ENCODE results near the gene RLF. TPM values are rescaled to one million over a fixed set of nuclear protein-coding genes. Genes with fewer than 3 reads are reported as not detected.

RLF gene, protein sequence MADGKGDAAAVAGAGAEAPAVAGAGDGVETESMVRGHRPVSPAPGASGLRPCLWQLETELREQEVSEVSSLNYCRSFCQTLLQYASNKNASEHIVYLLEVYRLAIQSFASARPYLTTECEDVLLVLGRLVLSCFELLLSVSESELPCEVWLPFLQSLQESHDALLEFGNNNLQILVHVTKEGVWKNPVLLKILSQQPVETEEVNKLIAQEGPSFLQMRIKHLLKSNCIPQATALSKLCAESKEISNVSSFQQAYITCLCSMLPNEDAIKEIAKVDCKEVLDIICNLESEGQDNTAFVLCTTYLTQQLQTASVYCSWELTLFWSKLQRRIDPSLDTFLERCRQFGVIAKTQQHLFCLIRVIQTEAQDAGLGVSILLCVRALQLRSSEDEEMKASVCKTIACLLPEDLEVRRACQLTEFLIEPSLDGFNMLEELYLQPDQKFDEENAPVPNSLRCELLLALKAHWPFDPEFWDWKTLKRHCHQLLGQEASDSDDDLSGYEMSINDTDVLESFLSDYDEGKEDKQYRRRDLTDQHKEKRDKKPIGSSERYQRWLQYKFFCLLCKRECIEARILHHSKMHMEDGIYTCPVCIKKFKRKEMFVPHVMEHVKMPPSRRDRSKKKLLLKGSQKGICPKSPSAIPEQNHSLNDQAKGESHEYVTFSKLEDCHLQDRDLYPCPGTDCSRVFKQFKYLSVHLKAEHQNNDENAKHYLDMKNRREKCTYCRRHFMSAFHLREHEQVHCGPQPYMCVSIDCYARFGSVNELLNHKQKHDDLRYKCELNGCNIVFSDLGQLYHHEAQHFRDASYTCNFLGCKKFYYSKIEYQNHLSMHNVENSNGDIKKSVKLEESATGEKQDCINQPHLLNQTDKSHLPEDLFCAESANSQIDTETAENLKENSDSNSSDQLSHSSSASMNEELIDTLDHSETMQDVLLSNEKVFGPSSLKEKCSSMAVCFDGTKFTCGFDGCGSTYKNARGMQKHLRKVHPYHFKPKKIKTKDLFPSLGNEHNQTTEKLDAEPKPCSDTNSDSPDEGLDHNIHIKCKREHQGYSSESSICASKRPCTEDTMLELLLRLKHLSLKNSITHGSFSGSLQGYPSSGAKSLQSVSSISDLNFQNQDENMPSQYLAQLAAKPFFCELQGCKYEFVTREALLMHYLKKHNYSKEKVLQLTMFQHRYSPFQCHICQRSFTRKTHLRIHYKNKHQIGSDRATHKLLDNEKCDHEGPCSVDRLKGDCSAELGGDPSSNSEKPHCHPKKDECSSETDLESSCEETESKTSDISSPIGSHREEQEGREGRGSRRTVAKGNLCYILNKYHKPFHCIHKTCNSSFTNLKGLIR (N-terminal part only)
- total RNA-seq, result 10 to 100 TPM in 4 of 6 donors, 1 to 10 TPM in 2; 8.9 to 22.3 (median 11.0) TPM

DNA sequence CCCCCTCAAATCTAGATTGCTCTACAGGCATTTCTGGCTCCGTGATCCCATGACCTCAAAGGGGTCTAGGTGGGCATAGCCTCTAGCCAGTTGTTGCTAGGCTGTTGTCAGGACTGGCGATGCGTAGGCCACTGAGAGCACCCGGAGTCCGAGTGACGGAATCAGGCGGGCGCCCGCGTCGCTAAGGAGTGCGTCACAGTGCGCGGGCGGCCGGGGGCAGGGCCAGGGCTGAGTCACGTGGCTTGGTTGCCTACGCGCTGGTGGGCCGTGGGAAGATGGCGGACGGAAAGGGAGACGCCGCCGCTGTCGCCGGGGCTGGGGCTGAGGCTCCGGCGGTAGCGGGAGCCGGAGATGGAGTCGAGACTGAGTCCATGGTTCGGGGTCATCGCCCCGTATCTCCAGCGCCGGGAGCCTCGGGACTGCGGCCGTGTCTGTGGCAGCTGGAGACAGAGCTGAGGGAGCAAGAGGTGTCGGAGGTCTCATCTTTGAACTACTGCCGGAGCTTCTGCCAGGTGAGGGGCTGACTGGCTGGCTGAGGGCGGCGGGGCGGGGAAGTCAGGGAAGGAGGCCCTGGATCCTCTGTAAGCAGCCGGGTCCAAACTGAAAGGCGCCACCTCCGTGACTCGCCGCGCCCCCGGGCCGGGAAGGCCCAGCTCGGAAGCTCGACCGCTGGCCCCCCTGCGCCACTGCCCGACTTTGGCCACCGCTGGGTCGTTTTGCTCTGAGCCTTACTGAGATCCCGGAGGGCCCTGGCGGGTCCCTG is at the start of gene RLF:
RLF (plus strand) TSS at position 263 of the 763 bp plus-strand sequence; CDS start at position 276, 13 bp downstream.
- DNase-seq (peak; percentile 95 to 99), ATAC-seq (ENCODE audit: low FRiP score in 2 of 2) (peak; percentile 99 to 100)
- H3K4me1 ChIP-seq, result peaks cover 26 to 39% (median 29%) of the 10 kb centered on the region in 4 donors
- H3K4me3 ChIP-seq, result peak within 1 kb of the TSS; percentile 57 to 93 (median 74)
- H3K9me3 ChIP-seq, result no peaks in the 10 kb centered on the region
- no peaks in the 10 kb centered on the region for H3K36me3 ChIP-seq
- no peaks in the 10 kb centered on the region for H3K27me3 ChIP-seq
- TF ChIP-seq EP300 (IDR thresholded peaks at IDR 0.05), result peak in 1 of 4 donors; percentile 57
- TF ChIP-seq, protein P1, sequence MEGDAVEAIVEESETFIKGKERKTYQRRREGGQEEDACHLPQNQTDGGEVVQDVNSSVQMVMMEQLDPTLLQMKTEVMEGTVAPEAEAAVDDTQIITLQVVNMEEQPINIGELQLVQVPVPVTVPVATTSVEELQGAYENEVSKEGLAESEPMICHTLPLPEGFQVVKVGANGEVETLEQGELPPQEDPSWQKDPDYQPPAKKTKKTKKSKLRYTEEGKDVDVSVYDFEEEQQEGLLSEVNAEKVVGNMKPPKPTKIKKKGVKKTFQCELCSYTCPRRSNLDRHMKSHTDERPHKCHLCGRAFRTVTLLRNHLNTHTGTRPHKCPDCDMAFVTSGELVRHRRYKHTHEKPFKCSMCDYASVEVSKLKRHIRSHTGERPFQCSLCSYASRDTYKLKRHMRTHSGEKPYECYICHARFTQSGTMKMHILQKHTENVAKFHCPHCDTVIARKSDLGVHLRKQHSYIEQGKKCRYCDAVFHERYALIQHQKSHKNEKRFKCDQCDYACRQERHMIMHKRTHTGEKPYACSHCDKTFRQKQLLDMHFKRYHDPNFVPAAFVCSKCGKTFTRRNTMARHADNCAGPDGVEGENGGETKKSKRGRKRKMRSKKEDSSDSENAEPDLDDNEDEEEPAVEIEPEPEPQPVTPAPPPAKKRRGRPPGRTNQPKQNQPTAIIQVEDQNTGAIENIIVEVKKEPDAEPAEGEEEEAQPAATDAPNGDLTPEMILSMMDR (IDR thresholded peaks at IDR 0.05), result peak in 2 of 6 experiments; percentile 28 to 42
- peak; percentile 96 to 97 for TF ChIP-seq POLR2AphosphoS5 (IDR thresholded peaks at IDR 0.05)
- peak; percentile 52 to 96 (median 96) for TF ChIP-seq POLR2A (IDR thresholded peaks at IDR 0.05)
- peak within 1 kb of the TSS; percentile 91 to 98 (median 94) for H3K27ac ChIP-seq
- WGBS, 2 donors, result 0 to 1% methylated on average over 1 to 41 of the region's 62 CpGs

DNA sequence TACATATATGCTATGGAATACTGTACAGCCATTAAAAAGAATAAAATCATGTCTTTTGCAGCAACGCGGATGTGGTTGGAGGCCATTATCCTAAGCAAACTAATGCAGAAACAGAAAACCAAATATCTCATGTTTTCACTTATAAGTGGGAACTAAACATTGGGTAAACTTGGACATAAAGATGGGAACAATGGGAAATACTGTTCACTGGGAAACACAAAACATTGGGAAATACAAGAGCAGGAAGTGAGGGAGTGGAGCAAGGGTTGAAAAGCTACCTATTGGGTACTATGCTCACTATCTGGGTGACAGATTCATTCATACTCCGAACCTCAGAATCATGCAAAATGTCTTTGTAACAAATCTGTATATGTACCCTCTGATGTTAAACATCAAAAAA is 46.8 kb upstream of the RLF start:
- no peaks in the 10 kb centered on the region for H3K27me3 ChIP-seq
- 83 to 93% methylated on average over 3 of the region's 3 CpGs for WGBS, 2 donors
- H3K4me1 ChIP-seq, result no peaks in the 10 kb centered on the region
- H3K9me3 ChIP-seq, result peaks cover 7 to 14% (median 11%) of the 10 kb centered on the region in 4 donors
- ATAC-seq (ENCODE audit: low FRiP score in 2 of 2) (no peak), DNase-seq (no peak)
- no peak overlapping the region for H3K27ac ChIP-seq
- TF ChIP-seq, protein P1 (IDR thresholded peaks at IDR 0.05), result no peak
- no peak for TF ChIP-seq POLR2A (IDR thresholded peaks at IDR 0.05)
- TF ChIP-seq EP300 (IDR thresholded peaks at IDR 0.05), result no peak
- no peak for TF ChIP-seq POLR2AphosphoS5 (IDR thresholded peaks at IDR 0.05)
- no peaks in the 10 kb centered on the region for H3K36me3 ChIP-seq
- H3K4me3 ChIP-seq, result no peak overlapping the region

DNA sequence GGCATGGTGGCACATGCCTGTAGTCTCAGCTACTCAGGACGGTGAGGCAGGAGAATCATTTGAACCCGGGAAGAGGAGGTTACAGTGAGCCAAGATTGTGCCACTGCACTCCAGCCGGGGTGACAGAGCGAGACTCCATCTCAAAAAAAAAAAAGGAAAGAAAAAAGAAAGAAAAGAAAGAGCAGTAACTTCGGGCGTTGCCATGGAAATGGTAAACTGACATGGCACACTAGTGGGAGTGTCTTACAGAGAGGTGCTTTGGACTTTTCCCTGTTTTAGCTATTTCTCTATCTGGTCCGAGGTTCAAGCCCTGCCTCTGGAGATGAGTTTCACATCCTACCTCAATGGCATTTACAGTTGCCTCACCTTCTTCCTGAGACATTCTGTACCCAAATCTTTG is 41.1 kb upstream of the RLF start:
- no peak overlapping the region for H3K27ac ChIP-seq
- WGBS, 2 donors, result 84 to 92% methylated on average over 7 of the region's 7 CpGs
- H3K9me3 ChIP-seq, result no peaks in the 10 kb centered on the region
- no peak overlapping the region for H3K4me3 ChIP-seq
- H3K27me3 ChIP-seq, result no peaks in the 10 kb centered on the region
- H3K4me1 ChIP-seq, result no peaks in the 10 kb centered on the region
- no peaks in the 10 kb centered on the region for H3K36me3 ChIP-seq
- DNase-seq (no peak), ATAC-seq (ENCODE audit: low FRiP score in 2 of 2) (no peak)
- no peak for TF ChIP-seq POLR2A (IDR thresholded peaks at IDR 0.05)
- TF ChIP-seq, protein P1 (IDR thresholded peaks at IDR 0.05), result no peak
- TF ChIP-seq POLR2AphosphoS5 (IDR thresholded peaks at IDR 0.05), result no peak
- TF ChIP-seq EP300 (IDR thresholded peaks at IDR 0.05), result no peak

DNA sequence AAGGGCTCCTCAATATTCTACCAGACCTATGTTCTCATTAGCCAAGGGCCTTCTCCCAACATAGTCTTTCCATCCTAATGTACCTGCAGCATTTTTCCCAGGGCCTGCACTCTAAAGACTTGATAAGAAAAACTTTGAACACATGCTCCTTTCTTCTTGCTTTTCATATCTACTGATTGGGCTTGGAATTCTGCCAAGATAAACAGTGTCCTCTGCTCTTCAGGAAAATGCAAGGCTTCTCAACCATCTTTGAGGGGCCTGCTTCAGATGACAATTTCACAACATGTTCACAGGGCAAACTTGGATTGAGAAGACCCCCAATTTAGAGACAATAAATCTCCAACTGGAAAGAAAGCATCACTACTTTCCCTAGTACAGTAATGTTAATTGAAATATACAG is 38.3 kb upstream of the RLF start:
- ATAC-seq (ENCODE audit: low FRiP score in 2 of 2), result no peak
- no peaks in the 10 kb centered on the region for H3K4me1 ChIP-seq
- no peaks in the 10 kb centered on the region for H3K27me3 ChIP-seq
- H3K27ac ChIP-seq, result no peak overlapping the region
- H3K9me3 ChIP-seq, result no peaks in the 10 kb centered on the region
- DNase-seq, result no peak
- H3K36me3 ChIP-seq, result no peaks in the 10 kb centered on the region
- TF ChIP-seq POLR2A (IDR thresholded peaks at IDR 0.05), result no peak
- TF ChIP-seq POLR2AphosphoS5 (IDR thresholded peaks at IDR 0.05), result no peak
- H3K4me3 ChIP-seq, result no peak overlapping the region
